Hepatocyte (in vitro differentiated cells): ENCODE data around the gene MSI2. TPM values are rescaled to one million over a fixed set of nuclear protein-coding genes. Genes with fewer than 3 reads are reported as not detected.

Experiments
- DNase-seq: peaks from one replicate; pipeline ENCODE4 v3.0.0-alpha.2; 2016; ENCODE audit warnings: low spot score
- H2AFZ ChIP-seq: fragments of 200-600 bp; sonication (generic); 2 replicates; pipeline ENCODE4 v1.6.0; 2016; ENCODE audit warnings: antibody characterized with exemption, mild to moderate bottlenecking
- H3K27ac ChIP-seq: fragments of 200-600 bp; sonication (generic); 2 replicates; pipeline ENCODE4 v1.5.1; 2016; ENCODE audit warnings: mild to moderate bottlenecking
- H3K27me3 ChIP-seq: fragments of 200-600 bp; sonication (generic); 2 replicates; pipeline ENCODE4 v1.6.1; 2016
- H3K36me3 ChIP-seq: fragments of 200-600 bp; sonication (generic); replicated peaks from 2 replicates; pipeline ENCODE4 v1.5.1; 2016; ENCODE audit warnings: low read depth; ENCODE audit not compliant: insufficient read depth
- H3K4me1 ChIP-seq: fragments of 200-600 bp; sonication (generic); 2 replicates; pipeline ENCODE4 v1.5.1; 2016; ENCODE audit warnings: mild to moderate bottlenecking, moderate library complexity; ENCODE audit not compliant: insufficient read depth
- H3K4me2 ChIP-seq: fragments of 200-600 bp; sonication (generic); 2 replicates; pipeline ENCODE4 v1.6.0; 2016
- H3K4me3 ChIP-seq: fragments of 200-600 bp; sonication (generic); 2 replicates; pipeline ENCODE4 v1.5.1; 2016; ENCODE audit warnings: mild to moderate bottlenecking
- H3K79me2 ChIP-seq: fragments of 200-600 bp; sonication (generic); 2 replicates; pipeline ENCODE4 v1.6.0; 2017; ENCODE audit warnings: mild to moderate bottlenecking
- H3K9me2 ChIP-seq: fragments of 200-600 bp; sonication (generic); replicated peaks from 2 replicates; pipeline ENCODE4 v1.6.0; 2017; ENCODE audit warnings: mild to moderate bottlenecking; ENCODE audit not compliant: insufficient read depth
- H3K9me3 ChIP-seq: fragments of 200-600 bp; sonication (generic); 2 replicates; pipeline ENCODE4 v1.5.1; 2016; ENCODE audit warnings: low read depth, mild to moderate bottlenecking
- H4K20me1 ChIP-seq: fragments of 200-600 bp; sonication (generic); 2 replicates; pipeline ENCODE4 v1.6.0; 2016; ENCODE audit warnings: mild to moderate bottlenecking; ENCODE audit not compliant: insufficient read depth, poor library complexity, severe bottlenecking
- EZH2 ChIP-seq: fragments of 200-600 bp; sonication (generic); IDR thresholded peaks from 2 replicates; pipeline ENCODE4 v1.6.1; 2016; ENCODE audit warnings: antibody characterized with exemption, mild to moderate bottlenecking, borderline replicate concordance
- EZH2phosphoT487 ChIP-seq: fragments of 200-600 bp; sonication (generic); IDR thresholded peaks from one replicate; pipeline ENCODE4 v1.6.1; 2018; ENCODE audit warnings: antibody characterized with exemption, mild to moderate bottlenecking, low read depth, moderate library complexity; ENCODE audit not compliant: unreplicated experiment, severe bottlenecking
- WGBS: methylation state at CpG from one replicate; pipeline ENCODE4 v1.1.6; 2016; ENCODE audit warnings: low lambda C conversion rate; ENCODE audit errors: missing lambda C conversion rate; 5-methylcytosine and 5-hydroxymethylcytosine counted together
- polyA plus RNA-seq: library from polyadenylated mRNA; unstranded; fragments of >200 nt; fragmentation: Nextera tagmentation; extraction: Ambion mirVana; gene quantifications from 2 replicates; pipeline ENCODE4 v1.2.1, GENCODE V29; 2016
- total RNA-seq: library from RNA; depleted of rRNA; stranded (reverse); fragments of >200 nt; gene quantifications from 2 replicates; pipeline ENCODE4 v1.2.3, GENCODE V29; 2014
- TF ChIP-seq, protein P1 (sequence below): fragments of 200-600 bp; sonication (generic); IDR thresholded peaks from 2 replicates; pipeline ENCODE4 v1.5.1; 2016; ENCODE audit warnings: antibody characterized with exemption, mild to moderate bottlenecking; ENCODE audit not compliant: poor library complexity

Gene MSI2
- total and polyA plus RNA-seq, 2 experiments from 2014 or later = 16.1 to 60.6 TPM

GRCh38 chr17:57536789-57537523, 280.6 kb downstream of the MSI2 start:
- no peaks in the 10 kb centered on the region for H3K9me2 ChIP-seq
- H4K20me1 ChIP-seq = no peaks in the 10 kb centered on the region
- no peaks in the 10 kb centered on the region for H3K9me3 ChIP-seq
- no peaks in the 10 kb centered on the region for H3K36me3 ChIP-seq
- peak overlapping the region; percentile 86 for H3K27ac ChIP-seq
- DNase-seq = no peak
- TF ChIP-seq EZH2phosphoT487 (no peak), EZH2 (no peak)
- TF ChIP-seq, protein P1, sequence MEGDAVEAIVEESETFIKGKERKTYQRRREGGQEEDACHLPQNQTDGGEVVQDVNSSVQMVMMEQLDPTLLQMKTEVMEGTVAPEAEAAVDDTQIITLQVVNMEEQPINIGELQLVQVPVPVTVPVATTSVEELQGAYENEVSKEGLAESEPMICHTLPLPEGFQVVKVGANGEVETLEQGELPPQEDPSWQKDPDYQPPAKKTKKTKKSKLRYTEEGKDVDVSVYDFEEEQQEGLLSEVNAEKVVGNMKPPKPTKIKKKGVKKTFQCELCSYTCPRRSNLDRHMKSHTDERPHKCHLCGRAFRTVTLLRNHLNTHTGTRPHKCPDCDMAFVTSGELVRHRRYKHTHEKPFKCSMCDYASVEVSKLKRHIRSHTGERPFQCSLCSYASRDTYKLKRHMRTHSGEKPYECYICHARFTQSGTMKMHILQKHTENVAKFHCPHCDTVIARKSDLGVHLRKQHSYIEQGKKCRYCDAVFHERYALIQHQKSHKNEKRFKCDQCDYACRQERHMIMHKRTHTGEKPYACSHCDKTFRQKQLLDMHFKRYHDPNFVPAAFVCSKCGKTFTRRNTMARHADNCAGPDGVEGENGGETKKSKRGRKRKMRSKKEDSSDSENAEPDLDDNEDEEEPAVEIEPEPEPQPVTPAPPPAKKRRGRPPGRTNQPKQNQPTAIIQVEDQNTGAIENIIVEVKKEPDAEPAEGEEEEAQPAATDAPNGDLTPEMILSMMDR = no peak
- H3K4me1 ChIP-seq = peaks cover 53% of the 10 kb centered on the region
- no peaks in the 10 kb centered on the region for H3K27me3 ChIP-seq
- no peak overlapping the region for H2AFZ ChIP-seq
- H3K79me2 ChIP-seq = peaks cover 16% of the 10 kb centered on the region
- no peak overlapping the region for H3K4me2 ChIP-seq
- WGBS = 92% methylated on average over 10 of the region's 10 CpGs
- H3K4me3 ChIP-seq = no peak overlapping the region

- WGBS = 65% methylated on average over 17 of the region's 17 CpGs
- H3K27ac ChIP-seq = peak overlapping the region; percentile 86
These were observed 281.4 kb downstream of the MSI2 start for GRCh38 chr17:57537524-57538410.

GRCh38 chr17:57538736-57539456, 282.6 kb downstream of the MSI2 start:
- no peak for TF ChIP-seq EZH2phosphoT487
- TF ChIP-seq, protein P1 = no peak
- TF ChIP-seq EZH2 = no peak
- H3K4me2 ChIP-seq = peak overlapping the region; percentile 60
- H3K27me3 ChIP-seq = no peaks in the 10 kb centered on the region
- no peaks in the 10 kb centered on the region for H3K9me2 ChIP-seq
- no peaks in the 10 kb centered on the region for H3K36me3 ChIP-seq
- no peaks in the 10 kb centered on the region for H3K9me3 ChIP-seq
- H3K4me3 ChIP-seq = no peak overlapping the region
- no peak overlapping the region for H2AFZ ChIP-seq
- DNase-seq = no peak
- no peaks in the 10 kb centered on the region for H4K20me1 ChIP-seq
- H3K79me2 ChIP-seq = peaks cover 28% of the 10 kb centered on the region
- H3K27ac ChIP-seq = peak overlapping the region; percentile 86
- 61% methylated on average over 11 of the region's 11 CpGs for WGBS
- peaks cover 61% of the 10 kb centered on the region for H3K4me1 ChIP-seq

More at GRCh38 chr17:57537524-57538410, 281.4 kb downstream of the MSI2 start:
- Histone ChIP-seq H3K4me2 (peak overlapping the region; percentile 60), H3K9me2 (no peaks in the 10 kb centered on the region), H4K20me1 (no peaks in the 10 kb centered on the region), H3K4me1 (peaks cover 55% of the 10 kb centered on the region), H3K9me3 (no peaks in the 10 kb centered on the region), H3K79me2 (peaks cover 22% of the 10 kb centered on the region), H3K27me3 (no peaks in the 10 kb centered on the region), H3K4me3 (no peak overlapping the region), H3K36me3 (no peaks in the 10 kb centered on the region), H2AFZ (no peak overlapping the region)
- TF ChIP-seq, protein P1 = no peak
- TF ChIP-seq EZH2phosphoT487 (no peak), EZH2 (no peak)
- DNase-seq = no peak
